ENCODE data around the gene ATF5.
"Not testable (repeated sequence)": the region's sequence is repeated elsewhere in the genome, so short reads cannot be mapped to it uniquely, and the experiment has no call there.

Gene ATF5

DNA sequence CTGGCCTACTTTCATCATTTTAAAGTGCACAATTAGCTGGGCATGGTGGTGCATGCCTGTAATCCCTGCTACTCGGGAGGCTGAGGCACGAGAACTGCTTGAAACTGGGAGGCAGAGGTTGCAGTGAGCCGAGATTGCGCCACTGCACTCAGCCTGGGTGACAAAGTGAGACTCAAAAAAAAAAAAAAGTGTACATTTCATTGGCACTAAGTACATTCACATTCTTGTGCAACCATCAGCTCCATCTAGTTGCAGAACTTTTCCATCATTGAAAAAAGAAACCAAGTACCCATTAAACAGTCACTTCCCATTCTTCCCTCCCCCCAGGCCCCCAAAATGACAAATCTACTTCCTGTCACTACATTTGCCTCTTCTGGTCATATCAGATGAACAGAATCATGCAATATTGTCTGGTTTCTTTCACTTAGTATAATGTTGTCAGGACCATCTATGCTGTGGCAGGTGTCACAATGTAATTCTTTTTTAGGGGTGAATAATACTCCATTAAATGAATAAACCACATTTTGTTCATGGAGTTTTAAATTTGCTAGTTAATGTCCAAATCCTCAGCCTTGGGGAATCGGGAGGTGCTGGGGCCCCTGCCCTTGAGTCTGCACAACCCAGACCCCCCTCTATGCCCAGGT, 39.4 kb downstream of the ATF5 start:
- no peak overlapping the region for H3K27ac ChIP-seq
- TF ChIP-seq, protein P1, sequence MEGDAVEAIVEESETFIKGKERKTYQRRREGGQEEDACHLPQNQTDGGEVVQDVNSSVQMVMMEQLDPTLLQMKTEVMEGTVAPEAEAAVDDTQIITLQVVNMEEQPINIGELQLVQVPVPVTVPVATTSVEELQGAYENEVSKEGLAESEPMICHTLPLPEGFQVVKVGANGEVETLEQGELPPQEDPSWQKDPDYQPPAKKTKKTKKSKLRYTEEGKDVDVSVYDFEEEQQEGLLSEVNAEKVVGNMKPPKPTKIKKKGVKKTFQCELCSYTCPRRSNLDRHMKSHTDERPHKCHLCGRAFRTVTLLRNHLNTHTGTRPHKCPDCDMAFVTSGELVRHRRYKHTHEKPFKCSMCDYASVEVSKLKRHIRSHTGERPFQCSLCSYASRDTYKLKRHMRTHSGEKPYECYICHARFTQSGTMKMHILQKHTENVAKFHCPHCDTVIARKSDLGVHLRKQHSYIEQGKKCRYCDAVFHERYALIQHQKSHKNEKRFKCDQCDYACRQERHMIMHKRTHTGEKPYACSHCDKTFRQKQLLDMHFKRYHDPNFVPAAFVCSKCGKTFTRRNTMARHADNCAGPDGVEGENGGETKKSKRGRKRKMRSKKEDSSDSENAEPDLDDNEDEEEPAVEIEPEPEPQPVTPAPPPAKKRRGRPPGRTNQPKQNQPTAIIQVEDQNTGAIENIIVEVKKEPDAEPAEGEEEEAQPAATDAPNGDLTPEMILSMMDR (conservative IDR thresholded peaks at IDR 0.05): no peak

DNA sequence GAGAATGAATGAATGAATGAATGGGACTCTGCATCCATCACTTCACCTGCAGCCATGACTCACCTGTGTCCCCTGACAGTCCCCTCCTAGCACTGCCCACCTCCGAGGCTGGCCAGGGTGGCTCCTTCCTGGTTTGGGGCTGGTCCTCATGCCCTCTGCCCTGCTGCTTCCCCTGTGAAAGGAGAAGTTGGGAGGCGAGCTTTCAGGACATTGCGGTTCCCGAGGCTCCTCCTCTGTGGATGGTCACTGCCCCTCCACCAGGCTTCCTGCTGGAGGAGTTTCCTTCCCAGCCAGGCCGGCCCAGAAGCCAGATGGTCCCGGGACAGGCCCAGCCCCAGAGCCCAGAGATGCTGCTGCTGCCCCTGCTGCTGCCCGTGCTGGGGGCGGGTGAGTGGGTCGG, 40.4 kb downstream of the ATF5 start:
- H3K27ac ChIP-seq: not testable (repeated sequence)

DNA sequence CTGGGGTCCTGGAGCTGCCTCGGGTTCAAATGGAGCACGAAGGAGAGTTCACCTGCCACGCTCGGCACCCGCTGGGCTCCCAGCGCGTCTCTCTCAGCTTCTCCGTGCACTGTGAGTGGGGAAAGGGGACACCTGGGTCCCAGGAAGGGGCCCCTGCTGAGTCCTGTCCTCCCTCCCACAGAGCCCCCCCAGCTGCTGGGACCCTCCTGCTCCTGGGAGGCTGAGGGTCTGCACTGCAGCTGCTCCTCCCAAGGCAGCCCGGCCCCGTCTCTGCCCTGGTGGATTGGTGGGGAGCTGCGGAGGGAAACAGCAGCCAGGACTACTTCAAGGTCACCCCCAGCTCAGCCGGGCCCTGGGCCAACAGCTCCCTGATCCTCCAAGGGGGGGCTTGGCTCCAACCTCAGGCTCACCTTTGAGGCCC, 43.0 kb downstream of the ATF5 start:
- TF ChIP-seq, protein P1 (conservative IDR thresholded peaks at IDR 0.05): no peak
- no peak overlapping the region for H3K27ac ChIP-seq

- no peak overlapping the region for H3K27ac ChIP-seq
- TF ChIP-seq, protein P1 (conservative IDR thresholded peaks at IDR 0.05): no peak
These were observed 43.8 kb downstream of the ATF5 start for GRCh38 chr19:49972841-49973240.

GRCh38 chr19:49973987-49974386, 45.0 kb downstream of the ATF5 start:
- H3K27ac ChIP-seq: no peak overlapping the region
- TF ChIP-seq, protein P1 (conservative IDR thresholded peaks at IDR 0.05): no peak

- H3K27ac ChIP-seq: no peak overlapping the region
- TF ChIP-seq, protein P1 (conservative IDR thresholded peaks at IDR 0.05): no peak
These were observed 46.0 kb downstream of the ATF5 start for GRCh38 chr19:49975051-49975450.

- TF ChIP-seq, protein P1 (conservative IDR thresholded peaks at IDR 0.05): no peak
- H3K27ac ChIP-seq: no peak overlapping the region
These were observed 47.5 kb downstream of the ATF5 start for GRCh38 chr19:49976496-49976895.

DNA sequence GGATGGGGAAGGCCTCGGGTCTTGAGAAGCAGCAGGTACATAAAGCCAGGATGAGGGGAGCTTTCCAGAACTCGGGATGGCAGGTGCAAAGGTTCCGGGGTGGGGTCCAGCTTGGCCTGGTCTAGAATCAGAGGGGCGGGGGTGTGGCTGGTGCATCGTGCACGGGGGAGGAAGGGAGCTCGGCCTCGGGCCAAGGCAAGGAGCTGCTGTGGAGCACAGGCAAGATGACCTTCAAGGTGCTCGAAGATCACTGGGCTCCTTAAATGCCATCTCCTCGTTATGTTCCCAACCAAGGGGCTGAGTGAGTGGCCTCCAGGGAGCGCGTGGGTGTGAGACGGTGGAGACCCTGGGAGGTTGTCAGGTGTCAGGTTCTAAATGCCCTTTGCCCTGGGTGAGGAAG, 48.1 kb downstream of the ATF5 start:
- no peak overlapping the region for H3K27ac ChIP-seq
- TF ChIP-seq, protein P1 (conservative IDR thresholded peaks at IDR 0.05): no peak
